ENCODE data around the gene AARS2.
A peak's percentile ranks its signal among the peaks of the same experiment; 100 is the strongest.
"Not testable (repeated sequence)": the region's sequence is repeated elsewhere in the genome, so short reads cannot be mapped to it uniquely, and the experiment has no call there.

AARS2 gene

DNA sequence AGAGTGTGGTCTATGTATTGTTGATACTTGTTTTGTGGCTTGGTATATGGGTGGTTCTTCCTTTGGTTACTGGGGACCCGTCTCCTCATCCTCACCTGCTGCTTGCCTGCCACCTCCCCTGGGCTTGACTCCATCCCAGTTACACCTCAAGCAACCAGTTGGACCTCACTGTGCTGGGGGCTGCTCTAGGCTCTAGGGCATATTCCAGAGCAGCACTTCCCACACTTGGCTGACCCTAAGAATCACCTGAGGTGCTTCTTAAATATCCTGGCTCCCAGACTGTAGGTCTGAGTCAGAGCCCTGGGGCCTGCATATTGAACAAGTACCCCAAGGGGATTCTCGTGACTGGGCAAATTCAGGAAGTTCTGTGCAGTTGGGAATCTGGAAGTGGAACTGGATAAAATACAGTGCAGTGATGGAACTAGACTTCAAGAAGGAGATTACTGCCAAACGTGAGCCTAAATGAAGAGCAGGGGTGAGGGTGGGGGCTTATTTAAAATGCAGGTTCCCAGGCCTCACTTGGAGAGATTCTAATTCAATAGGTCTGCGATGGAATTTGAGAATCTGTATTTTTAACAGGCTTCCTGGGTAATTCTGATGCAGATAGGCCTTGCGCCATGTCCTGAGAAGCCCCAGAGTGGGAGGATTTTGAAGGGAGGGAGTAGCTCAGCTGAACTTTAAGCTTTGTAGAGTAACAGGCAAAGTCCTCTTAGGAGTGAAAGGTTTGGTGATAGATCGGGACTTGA lies 36.9 kb upstream of the AARS2 start:
- TF ChIP-seq, protein P1, sequence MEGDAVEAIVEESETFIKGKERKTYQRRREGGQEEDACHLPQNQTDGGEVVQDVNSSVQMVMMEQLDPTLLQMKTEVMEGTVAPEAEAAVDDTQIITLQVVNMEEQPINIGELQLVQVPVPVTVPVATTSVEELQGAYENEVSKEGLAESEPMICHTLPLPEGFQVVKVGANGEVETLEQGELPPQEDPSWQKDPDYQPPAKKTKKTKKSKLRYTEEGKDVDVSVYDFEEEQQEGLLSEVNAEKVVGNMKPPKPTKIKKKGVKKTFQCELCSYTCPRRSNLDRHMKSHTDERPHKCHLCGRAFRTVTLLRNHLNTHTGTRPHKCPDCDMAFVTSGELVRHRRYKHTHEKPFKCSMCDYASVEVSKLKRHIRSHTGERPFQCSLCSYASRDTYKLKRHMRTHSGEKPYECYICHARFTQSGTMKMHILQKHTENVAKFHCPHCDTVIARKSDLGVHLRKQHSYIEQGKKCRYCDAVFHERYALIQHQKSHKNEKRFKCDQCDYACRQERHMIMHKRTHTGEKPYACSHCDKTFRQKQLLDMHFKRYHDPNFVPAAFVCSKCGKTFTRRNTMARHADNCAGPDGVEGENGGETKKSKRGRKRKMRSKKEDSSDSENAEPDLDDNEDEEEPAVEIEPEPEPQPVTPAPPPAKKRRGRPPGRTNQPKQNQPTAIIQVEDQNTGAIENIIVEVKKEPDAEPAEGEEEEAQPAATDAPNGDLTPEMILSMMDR (IDR thresholded peaks at IDR 0.05), result no peak
- DNase-seq (ENCODE audit: low spot score), result no peak

DNA sequence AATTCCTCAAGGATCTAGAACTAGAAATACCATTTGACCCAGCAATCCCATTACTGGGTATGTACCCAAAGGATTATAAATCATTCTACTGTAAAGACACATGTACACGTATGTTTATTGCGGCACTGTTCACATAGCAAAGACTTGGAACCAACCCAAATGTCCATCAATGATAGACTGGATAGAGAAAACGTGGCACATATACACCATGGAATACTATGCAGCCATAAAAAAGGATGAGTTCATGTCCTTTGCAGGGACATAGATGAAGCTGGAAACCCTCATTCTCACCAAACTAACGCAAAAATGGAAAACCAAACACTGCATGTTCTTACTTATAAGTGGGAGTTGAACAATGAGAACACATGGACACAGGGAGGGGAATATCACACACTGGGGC lies 33.7 kb upstream of the AARS2 start:
- H3K4me3 ChIP-seq; H3K27ac ChIP-seq; DNase-seq (ENCODE audit: low spot score): not testable (repeated sequence)

More for the DNA sequence above, 36.9 kb upstream of the AARS2 start:
- Histone ChIP-seq H3K4me3 (no peak overlapping the region), H3K27ac (no peak overlapping the region)

DNA sequence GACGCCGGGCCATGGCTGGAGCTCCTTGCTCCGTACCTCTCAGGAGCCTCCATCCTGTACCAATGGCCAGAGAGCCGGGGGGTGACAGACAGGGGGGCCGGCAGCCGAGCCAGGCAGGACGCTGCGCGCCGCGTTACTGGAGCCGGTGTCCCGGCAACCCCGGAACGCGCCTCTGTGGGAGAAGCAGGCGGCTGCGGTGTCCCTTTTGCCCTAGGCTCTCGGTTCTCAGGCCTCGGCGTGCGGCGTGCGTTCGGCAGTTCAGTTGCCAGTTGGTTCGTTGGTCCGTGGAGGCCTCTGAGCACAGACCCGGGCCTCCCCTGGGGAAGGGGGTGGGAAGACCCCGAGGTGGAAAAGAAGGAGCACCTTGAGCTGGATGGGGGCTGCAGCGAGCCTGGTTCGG lies 29.3 kb upstream of the AARS2 start, which contains the start of gene SPATS1:
TSS of gene SPATS1 (plus strand) at position 162 of the 400 bp plus-strand sequence. CDS start 446 bp downstream, outside the sequence.
- TF ChIP-seq, protein P1 (IDR thresholded peaks at IDR 0.05), result no peak

DNA sequence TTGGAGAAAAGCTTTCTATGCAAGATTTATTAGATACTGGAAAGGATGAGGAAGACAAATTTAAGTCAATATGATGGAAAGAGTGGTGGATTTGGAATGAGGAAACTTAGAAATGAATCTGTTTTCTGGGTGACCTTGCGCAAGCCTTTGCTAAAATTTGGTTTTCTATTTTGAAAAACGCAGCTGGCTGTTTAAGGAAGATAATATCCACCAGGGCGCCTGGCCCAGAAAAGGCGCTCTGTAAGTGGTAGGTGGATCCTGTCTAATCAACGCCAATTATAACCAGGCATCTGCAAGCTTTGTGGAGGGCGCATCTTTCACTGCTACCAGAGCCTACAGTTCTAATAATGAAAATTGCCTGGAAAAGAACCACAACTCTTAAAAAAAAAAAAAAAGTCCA lies 28.9 kb upstream of the AARS2 start:
- TF ChIP-seq, protein P1 (IDR thresholded peaks at IDR 0.05), result no peak
- no peak overlapping the region for H3K27ac ChIP-seq
- DNase-seq (ENCODE audit: low spot score), result no peak
- H3K4me3 ChIP-seq, result peak overlapping the region; percentile 66

More for the DNA sequence above, 29.3 kb upstream of the AARS2 start, which contains the start of gene SPATS1:
- Histone ChIP-seq H3K4me3 (peak within 1 kb of the TSS; percentile 66), H3K27ac (no peak within 1 kb of the TSS)
- DNase-seq (ENCODE audit: low spot score), result no peak

DNA sequence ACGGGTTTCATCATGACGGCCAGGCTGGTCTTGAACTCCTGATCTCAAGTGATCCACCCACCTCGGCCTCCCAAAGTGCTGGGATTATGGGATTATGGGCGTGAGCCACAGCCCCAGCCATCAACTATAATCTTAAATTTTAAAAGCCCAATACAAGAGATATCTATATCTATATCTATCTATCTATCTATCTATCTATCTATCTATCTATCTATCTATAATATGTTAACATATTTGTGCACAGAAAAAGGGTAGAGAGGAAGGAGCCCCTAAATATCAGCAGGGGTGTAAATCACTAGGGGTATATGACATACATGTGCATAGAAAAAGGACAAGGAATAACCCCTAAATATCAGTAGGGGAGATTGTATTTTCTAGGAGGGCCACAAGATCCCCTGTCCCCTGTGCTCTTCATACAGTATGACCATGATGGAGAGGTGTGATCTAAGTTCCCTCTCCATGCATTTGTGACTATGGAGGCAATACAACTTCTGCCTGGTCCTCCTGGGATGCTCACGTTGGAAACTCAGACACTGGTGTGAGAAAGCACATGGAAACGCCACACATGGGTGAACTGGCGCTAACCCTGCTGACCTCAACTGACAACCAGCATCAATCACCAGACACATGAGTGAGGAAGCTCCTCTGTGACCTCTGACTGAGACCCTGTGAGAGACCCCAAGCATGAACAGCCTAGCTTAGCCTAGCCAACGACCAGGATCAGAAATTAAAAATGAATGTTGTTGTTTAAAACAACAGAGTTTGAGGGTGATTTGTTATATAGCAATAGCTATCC lies 28.1 kb upstream of the AARS2 start:
- H3K4me3 ChIP-seq, result no peak overlapping the region
- H3K27ac ChIP-seq, result no peak overlapping the region
- TF ChIP-seq, protein P1 (IDR thresholded peaks at IDR 0.05), result no peak
- DNase-seq (ENCODE audit: low spot score), result no peak

DNA sequence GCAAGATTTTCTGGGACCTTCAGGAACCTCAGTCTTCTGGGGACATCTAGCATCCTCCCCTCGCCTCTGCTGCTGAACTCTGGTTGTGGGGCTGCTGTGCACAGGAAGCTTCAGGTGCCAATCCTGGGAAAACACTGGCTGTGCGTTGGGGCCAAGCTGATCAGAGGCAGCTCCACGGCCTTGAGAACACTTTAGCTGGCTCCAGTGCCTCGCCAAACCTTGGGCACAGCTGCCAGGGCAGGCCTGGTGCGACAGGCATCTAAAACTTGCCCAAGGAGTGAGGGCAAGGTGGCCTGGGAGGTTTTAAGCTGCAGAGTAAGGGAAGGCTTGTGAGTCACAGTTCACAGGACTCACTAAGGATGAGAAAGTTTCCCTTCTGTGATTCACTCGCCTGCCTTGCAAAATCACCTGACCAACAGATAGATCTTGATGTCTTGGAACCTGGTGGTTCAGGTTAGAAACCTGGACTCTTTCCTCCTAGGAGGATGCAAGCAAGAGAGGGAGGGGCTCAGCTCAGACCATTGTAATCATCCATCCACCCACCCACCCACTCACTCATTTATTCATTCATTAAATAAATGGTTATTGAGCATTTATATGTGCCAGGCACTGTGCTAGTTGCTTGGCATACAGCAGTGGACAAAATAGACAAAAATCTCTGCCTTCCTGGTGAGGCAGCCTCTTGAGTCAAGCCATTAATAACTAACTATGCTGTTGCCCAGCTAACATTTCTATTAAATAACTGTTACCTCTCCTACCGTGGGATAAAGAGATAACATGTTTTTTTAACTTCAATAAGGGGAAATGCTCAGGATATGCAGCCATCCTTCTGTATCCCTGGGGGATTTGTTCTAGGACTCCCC lies 26.8 kb upstream of the AARS2 start:
- DNase-seq (ENCODE audit: low spot score), result no peak
- H3K4me3 ChIP-seq, result no peak overlapping the region
- no peak overlapping the region for H3K27ac ChIP-seq
- TF ChIP-seq, protein P1 (IDR thresholded peaks at IDR 0.05), result no peak

DNA sequence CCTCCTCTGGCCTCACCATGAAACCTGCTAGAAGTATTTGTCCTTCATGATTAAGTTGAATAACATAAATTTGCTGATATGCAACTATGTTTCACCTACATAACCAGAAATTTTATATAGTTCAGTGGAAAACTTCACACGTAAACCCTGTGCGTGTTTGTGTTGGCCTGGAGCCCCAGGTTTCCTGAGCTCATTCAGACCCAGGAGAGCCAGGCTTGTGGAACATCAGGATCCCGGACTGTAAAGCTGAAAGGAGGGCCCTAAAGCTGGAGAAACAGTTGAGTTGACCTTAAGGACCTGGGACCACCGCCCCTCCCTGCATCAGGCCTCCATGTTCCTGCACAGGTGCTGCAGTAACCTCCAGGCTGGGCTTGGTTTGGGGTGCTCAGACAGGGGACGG lies 26.2 kb upstream of the AARS2 start:
- no peak for DNase-seq (ENCODE audit: low spot score)
- Histone ChIP-seq H3K27ac (no peak overlapping the region), H3K4me3 (no peak overlapping the region)
- TF ChIP-seq, protein P1 (IDR thresholded peaks at IDR 0.05), result no peak

Measured in coronary artery (tissue), 2 donors.